HG02623 (cell line): Measurements from ENCODE around the gene MAP4K4.

Source experiments
- ATAC-seq: cut with Tn5 transposase; IDR thresholded peaks from one replicate; pipeline ENCODE4 v1.9.1; 2021; ENCODE audit warnings: moderate library complexity; ENCODE audit not compliant: unreplicated experiment

MAP4K4 gene

DNA sequence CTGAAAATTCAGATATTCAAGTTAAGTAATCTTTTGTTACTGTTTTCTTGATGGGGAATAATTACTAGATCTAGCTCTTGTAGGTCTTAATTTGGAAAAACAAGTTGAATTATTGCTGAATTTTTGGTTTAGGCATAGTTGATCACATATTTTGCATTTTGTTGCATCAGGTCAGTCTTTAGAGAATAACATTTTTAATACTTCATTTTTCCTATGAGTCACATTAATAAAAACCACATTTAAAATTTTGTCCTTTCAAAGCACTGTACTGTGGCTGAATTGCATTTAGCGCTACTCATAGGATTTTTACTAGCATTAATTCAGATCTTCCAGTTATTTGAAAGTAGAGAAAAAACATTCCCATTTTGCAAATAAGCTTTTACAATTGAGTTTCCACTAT, 23.2 kb downstream of the MAP4K4 start:
- no peak for ATAC-seq

DNA sequence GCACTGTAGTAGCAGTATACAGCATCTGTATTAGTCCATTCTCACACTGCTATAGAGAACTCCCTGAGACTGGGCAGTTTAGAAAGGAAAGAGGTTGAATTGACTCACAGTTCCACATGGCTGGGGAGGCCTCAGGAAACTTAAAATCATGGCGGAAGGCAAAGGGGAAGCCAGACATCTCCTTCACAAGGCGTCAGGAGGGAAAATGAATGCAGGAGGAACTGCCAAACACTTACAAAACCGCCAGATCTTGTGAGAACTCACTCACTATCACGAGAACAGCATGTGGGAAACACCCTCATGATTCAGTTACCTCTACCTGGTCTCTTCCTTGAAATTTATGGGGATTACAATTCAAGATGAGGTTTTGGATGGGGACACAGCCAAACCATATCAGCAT, 25.4 kb downstream of the MAP4K4 start:
- no peak for ATAC-seq

DNA sequence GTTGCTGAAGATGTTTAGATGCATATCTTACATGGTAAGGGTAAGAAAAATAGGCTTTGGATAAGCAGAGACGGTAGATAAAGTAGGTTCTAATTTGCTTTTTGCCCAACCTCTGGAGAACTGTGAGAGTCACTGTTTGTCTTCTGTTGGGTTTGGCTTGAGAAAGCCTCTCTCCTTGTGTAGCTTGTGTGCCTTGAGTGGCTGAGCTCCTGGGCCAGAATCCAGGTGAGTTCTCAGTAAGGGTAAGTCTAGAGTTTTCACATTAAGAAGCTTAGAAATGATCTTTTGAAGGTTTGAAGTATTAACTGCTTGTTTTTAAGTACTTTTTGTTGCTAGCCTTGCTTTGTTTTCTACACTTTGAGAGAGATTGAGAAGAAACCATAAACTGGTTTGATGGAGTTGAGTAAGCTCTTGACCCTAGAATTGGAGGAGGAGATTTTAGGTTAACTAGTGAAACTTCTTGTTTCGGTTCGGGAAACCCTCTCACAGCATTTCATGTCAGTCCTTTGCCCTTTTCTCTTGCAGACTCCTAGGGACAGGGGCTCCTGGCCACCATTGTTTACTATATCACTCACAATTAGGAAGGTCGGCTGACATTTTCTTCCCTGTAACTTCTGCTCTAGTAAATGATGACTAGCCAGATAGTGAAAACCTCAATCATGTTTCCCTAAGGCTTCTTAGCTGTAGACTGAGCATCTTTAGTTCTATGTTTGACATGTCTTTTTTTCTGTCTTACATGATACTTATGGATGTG, 26.0 kb downstream of the MAP4K4 start:
- no peak for ATAC-seq

DNA sequence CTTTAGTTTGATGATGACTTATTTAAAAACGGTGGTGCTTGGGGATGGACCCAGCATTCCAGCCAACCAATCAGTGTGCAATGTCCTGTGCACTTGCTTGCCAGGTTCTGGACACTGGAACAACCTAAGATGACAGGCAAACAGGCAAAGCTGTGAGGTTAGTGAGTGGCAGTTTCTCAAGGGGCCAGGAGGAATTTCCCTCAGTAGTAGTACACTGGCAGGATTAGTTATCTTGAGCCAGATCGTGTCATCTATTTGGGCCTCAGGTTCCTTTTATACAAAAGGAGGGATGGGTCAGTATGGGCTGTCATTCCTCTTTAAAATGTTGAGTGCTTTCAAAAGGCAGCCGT, 26.6 kb downstream of the MAP4K4 start:
- ATAC-seq, result no peak

DNA sequence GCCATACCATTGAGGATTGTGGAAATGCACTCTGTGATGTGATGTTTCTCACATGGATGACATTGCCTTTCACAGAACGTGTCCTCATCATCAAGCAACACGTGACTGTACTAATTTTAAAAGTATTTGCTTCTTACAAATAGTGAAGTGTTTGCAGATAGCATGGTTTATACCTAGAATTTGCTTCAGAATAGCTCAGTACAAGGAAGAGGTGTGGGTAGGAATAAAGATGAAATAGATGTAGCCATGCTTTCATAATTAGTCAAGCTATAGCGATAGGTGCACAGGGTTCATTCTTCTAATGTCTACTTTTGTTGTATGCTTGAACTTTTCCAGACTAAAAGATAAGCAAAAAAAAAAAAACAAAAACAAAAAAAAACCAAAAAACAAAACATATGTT, 27.5 kb downstream of the MAP4K4 start:
- no peak for ATAC-seq

DNA sequence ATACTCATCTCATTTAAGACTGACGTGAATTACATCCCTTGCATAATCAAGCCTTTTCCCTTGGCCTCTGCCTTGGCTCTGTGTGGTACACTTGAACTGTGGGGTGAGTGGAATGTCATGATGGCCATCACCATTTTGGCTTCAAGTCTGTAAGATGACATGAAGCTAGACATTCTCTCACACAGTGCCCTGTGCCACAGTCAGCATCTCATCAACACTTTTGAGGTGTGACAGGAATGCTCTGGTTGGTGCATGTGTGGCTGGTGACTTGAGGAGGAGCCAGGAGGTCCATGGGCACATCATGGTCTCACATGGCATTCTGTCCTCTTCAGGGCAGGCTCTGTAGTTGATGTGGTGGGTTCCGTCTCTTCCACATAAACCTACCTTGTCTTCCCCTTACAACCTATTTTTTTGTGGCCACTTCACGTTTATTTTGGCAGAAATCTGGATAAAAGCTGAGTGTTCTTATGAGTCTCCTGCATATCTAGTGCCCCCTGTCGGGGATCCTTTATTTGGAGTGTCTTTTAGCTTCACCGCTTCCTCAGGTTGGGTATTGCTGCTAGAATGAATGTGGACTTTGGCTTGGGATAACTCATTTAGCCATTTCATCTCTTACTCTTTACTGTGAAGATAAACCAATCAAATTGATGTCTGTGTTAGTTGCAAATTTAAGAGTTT, 28.1 kb downstream of the MAP4K4 start:
- ATAC-seq, result no peak

DNA sequence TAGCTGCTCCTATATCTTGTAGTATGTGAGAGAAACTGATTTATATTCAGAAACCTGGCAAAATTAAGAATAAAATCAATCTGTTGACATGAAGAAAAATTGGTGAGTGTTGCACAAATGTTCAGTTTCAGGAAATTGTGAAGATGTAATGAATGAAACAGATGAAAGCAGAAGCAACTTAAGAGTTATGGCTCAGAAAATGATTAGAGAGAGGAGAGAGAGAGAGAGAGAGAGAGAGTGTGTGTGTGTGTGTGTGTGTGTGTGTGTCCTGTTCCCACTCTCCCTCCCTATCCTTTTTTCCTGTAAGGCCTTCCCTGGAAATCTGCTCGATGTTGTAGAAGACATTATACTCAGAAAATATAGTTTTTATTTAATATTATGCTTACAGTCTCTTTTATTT, 31.4 kb downstream of the MAP4K4 start:
- no peak for ATAC-seq

DNA sequence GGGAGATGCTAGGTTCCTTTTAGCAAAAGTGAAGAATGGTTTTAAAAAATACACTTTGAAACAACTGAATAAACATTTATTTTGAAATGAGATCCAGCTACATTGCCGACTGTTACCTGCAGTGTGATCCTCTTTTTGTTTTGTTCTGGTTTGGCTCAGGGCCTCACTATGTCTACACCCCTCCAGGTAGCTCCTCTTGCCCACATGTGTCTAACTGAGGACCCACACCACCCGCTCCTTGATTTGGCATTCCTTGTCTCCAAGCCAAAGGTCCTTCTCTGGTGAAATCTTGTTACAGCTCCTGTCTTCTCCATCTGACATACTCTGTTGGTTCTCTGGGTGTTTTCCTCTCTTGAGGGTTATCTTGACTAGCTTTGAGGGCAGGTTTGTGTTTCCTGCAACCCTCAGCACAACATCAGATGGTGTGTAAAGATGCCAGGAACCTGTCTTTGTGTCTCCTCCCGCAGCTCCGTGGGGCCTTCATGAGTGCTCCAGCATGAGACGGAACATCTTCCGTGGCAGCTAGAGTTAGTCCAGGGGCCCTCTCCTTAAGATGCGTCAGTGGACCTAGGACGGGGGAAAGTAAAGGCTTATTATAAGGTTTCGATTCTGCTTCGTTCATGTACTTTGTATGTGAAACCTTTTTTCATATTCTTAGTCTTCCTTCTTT, 32.1 kb downstream of the MAP4K4 start:
- ATAC-seq, result no peak

DNA sequence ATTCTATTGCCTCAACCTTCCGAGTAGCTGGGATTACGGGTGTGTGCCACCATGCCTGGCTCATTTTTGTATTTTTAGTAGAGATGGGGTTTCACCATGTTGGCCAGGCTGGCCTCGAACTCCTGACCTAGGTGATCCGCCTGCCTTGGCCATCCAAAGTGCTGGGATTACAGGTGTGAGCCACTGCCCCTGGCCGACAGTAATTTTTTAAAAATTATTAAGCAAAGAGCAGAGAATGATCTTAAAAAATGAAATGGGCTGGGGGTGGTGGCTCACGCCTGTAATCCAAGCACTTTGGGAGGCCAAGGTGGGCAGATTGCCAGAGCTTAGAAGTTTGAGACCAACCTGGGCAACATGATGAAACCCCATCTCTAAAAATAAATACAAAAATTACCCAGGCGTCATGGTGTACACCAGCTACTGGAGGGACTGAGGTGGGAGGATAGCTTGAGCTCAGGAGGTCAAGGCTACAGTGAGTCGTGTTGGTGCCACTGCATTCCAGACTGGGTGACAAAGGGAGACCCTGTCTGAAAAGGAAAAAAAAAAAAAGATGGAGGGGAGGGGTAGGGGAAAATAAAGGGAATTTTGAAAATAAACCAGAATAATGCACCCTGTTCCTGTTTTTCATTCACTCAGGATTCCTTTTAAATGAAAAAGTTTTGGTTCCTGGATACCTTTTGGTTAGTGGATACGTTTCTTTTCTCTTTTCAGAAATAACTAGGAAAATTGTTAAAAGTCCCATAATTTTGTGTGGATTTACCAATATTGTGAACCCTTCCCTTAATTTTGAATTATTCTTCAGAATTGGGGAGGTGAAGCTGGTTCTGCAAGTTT, 33.9 kb downstream of the MAP4K4 start:
- ATAC-seq, result no peak

DNA sequence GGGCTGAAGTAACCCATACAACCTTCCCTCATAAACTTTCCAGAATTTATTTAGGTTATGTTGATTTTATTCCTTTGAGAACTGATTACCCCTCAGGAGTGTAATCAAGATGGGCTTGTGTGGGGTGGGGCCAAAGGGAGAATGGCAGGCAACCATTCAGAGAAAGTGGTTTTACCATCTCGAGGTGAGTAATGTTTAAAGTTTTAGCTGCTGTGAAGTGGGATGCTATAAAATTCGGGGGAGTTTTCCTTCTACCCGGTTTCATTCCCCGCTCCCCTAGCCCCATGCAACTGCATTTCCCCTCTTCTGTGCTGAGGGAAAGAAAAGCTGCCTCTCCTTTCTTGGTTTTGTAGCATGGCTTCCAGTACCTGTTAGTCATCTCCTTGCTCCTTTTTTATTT, 34.7 kb downstream of the MAP4K4 start:
- no peak for ATAC-seq

DNA sequence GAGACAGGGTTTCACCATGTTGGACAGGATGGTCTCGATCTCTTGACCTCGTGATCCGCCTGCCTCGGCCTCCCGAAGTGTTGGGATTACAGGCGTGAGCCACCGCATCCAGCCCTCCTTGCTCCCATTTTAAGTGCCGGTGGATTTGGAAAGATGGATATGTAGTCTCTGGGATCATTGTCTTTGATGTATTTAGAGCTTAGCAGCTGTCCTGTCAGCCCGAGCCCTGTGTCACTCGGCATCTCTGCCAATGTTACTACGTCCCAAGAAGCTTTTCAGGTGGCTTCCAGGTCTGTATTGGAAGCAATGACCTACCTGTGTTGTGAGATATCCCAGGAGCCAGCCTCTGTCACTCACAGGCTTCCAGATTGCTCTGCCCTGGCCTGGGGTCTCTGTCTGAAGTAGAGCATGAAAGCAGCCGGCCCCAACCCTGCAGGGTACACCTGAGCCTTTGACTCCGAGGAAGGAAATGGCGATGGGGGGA, 35.3 kb downstream of the MAP4K4 start:
- no peak for ATAC-seq

DNA sequence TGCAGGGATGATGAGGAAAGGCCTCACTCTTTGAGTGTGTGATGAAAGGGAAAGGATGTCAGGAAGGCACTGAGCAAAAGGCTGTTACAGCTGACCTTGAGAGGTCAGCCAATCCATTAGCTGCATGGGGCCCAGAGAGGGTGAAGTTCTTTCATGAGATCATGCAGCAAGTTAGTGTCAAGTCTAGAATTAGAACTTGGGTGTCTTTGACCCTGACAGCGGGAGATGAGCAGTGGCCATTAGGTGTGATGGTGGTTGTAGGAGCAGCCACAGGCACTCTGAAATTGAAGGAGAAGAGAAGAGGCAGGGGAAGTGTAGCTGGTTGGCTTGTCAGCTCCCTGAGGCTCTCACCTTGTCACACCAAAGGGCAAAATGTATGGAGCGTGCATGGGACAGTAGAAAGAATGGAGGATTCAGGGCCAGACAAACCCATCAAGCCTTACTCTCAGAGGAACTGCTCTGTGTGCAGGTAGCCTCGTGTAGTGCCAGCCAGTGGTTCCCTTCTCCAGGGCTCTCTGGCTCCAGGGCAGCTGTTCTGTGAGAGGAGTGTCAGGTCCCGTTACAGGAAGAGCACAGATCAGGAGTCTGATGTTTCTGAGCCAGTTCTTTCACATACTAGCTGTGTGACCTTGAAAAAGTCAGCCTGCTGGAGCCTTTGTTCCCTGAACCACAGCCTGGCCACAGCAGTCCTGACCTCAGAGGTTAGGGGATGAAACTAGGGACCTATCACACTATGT, 35.9 kb downstream of the MAP4K4 start:
- ATAC-seq, result no peak

DNA sequence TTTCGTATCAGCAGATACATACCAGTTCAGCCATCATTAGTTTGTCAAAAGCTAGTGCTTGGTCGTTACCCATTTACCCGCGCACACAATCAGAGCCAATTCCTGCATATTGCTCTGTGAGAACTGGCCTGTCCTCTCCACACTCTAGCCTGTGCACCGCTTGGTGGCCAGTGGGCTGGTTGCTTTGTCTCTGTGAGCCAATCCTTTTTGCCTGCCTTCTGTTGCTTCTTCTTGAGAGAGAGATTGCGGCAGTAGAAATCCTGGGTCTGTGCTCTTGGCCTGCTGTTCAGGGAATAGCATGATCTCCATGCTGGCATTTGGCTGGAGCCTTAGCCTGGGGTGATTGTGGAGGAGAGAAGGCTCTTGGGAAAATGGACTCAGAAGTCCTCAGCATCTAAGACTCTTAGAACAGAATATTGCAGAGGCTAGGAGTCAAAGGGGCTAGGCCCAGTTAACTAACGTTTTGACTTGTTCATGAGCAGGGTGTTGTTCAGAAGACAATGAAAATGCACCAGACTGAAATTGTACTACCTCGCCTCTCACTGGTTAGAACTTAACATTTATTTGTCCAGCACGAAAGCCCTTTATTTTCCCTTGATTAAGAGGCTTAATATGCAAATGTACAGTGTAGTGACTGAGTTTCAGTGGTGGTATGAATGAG, 37.1 kb downstream of the MAP4K4 start:
- ATAC-seq, result no peak

DNA sequence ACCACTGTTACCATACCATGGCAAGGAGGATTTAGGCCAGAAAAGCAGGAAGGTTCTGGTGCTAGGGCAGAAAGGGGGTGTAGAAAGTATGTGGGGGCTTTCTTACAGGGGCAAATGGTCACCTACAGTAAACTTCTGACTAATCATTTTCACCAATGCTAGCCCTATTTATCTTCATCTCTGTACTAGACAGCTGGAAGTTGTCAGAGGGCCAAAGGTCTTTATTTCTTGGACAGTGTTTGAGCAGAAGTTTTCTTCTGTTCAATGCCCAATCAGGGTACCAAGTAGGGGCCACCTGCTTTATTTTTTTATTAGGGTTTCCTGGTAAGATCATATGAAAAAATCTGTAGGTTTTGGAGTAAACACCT, 37.6 kb downstream of the MAP4K4 start:
- ATAC-seq, result no peak

DNA sequence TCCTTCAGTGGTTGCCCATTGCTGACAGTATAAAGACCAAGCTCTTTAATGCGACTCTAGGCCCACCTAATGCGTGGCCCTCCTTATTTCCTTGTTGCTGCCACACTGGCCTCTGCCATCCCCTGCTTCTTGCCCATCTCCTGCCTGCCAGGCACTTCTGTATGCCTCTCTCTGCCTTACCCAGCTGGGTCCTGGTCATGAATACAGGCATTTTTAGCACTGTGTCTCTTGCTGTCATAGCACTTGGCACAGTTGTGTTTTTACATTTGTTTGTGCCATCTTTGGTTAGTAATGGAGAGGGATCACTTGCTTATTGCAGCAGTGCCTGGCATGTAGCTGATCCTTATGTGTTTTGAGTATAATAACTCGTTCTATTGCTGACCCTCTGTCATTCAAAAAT, 38.7 kb downstream of the MAP4K4 start:
- no peak for ATAC-seq

DNA sequence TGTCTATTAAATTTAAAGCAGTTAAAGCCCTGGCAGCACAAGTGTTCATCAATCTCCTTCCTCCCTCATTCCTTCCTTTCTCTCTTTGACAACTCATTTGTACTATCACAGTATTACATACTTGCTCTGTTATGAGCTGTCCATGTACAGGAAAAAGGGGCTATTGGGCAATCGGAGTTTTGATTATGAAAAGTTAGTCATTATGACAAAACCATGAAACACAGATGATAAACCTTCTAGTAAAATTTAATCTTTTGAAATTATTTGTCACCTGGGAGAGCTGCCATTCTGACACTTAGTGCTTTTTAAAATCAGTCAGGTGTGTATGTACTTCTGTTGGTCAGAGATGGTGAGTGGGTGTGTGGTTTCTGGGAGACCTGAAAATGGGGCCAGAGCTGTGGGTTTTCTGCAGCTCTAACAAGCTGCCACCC, 39.4 kb downstream of the MAP4K4 start:
- no peak for ATAC-seq

DNA sequence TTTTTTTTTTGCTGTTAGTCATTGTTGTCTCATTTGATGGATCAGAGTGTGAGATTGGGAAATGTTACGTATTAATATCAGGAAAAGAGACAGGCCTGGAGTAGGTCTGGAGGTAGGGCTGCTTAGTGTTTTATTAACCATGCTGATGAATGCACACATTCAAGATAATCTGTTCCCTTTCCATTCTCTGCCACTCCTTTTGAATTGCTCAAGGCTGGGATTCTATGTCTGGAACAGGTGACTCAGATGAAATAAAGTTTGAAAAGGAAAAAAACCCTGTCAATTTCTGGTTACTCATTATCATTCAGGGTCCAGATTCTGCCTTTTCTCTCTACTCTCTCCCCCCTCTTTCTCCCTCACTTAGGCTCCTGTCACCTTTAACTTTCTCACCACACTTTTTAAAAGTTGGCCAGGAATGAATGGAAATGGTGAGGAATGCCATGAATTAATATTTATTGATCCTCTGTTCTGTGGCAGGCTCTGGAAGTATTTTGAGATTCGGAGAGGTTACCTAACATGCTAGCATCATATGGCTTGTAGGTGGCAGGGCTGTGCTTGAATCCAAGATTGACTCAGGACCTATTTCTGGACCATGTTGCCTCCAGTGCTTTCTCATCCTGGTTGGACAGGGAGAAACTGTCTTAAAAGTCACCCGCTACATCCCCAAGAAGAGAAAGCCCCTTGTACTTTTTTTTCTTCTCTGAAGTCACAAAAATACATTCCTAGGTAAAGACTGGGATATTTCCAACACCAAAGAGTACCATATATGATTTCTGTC, 40.2 kb downstream of the MAP4K4 start:
- ATAC-seq, result no peak

DNA sequence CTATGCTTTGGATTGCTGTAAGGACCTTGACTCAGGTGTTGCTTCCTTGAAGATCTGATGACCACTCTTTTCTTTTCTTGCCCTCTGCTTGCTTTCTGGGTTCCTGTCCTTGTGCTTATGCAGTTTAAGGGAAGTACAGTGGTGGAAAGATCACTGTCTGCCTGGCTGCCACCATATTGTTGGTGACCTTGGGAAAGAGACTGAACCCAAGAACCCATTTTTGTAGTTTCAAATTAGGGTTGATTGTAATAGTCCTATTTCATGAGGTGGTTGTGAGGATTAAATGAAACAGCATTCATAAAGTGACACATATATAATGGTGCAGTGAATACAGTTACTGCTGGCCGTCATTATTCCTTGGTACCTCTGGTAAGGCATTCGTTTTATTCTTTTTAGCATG, 41.1 kb downstream of the MAP4K4 start:
- no peak for ATAC-seq

DNA sequence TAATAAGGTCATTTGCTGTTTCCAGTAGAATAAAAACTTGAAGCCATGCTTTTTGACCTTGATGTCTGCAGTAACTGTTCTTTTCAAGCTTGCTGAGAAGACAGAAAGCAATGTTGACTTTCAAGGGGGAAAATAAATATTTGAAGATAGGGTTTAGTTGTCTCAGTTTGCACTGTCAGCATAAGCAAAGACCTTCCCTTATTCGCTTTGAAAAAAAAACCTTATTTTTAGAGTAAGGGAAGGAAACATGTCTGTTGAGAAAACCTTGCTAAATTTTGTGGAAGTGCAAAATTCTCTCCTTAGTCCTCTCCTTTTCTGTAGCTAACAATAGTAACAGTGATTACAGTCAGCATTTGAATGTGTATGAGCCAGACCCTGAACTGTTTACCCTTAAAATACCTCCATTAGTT, 43.1 kb downstream of the MAP4K4 start:
- ATAC-seq, result no peak
